Ascending aorta (tissue), 2 donors: ENCODE measurements around the gene PLEKHG5. TPM values are rescaled to one million over a fixed set of nuclear protein-coding genes. Genes with fewer than 3 reads are reported as not detected.

Experiments
- DNase-seq, 2 donors: peaks; one replicate each; pipeline ENCODE4 v3.0.0-alpha.2; 2019; ENCODE audit warnings: low spot score in 2 of 2
- H3K27ac ChIP-seq, 2 donors: fragments of 200-600 bp; sonication (generic); one replicate each; pipeline ENCODE4 v1.5.1; 2016 to 2017; ENCODE audit warnings: mild to moderate bottlenecking in 1 of 2
- H3K27me3 ChIP-seq: fragments of 200-600 bp; sonication (generic); one replicate; pipeline ENCODE4 v1.5.1; 2017
- H3K36me3 ChIP-seq, 2 donors: fragments of 200-600 bp; sonication (generic); one replicate each; pipeline ENCODE4 v1.5.1; 2016
- H3K4me1 ChIP-seq, 2 donors: fragments of 200-600 bp; sonication (generic); one replicate each; pipeline ENCODE4 v1.5.1; 2016 to 2017; ENCODE audit warnings: mild to moderate bottlenecking in 1 of 2
- H3K4me3 ChIP-seq, 2 donors: fragments of 200-600 bp; sonication (generic); one replicate each; pipeline ENCODE4 v1.5.1; 2016 to 2017; ENCODE audit warnings: mild to moderate bottlenecking in 1 of 2
- H3K9me3 ChIP-seq, 2 donors: fragments of 200-600 bp; sonication (generic); one replicate each; pipeline ENCODE4 v1.5.1; 2016
- CTCF ChIP-seq, 3 experiments: fragments of 200-600 bp in 2 of 3; fragments of 450-650 bp in 1 of 3; sonication (generic) in 2 of 3; IDR thresholded peaks; one replicate each; pipeline ENCODE4 v1.5.1; 2016 to 2019; ENCODE audit warnings: antibody characterized with exemption in 3 of 3, mild to moderate bottlenecking in 1 of 3, moderate library complexity in 1 of 3
- intact Hi-C: fragments of 100-400 bp; cut with DNase I; formaldehyde crosslinking; loops from one replicate; pipeline ENCODE4 v1.15.1; 2023
- total RNA-seq: library from RNA; depleted of rRNA; stranded (reverse); fragments of >200 nt; gene quantifications from one replicate; pipeline ENCODE4 v1.1.0, GENCODE V29; 2016

The PLEKHG5 gene
- 11.4 TPM for total RNA-seq

GRCh38 chr1:6491480-6491962 is at the start of gene PLEKHG5:
PLEKHG5 (minus strand) TSS chr1:6491667; CDS start chr1:6477571, 14,096 bp downstream.
- H3K9me3 ChIP-seq, result no peaks in the 10 kb centered on the region
- H3K4me1 ChIP-seq, result peaks cover 8 to 19% of the 10 kb centered on the region in 2 donors
- no peaks in the 10 kb centered on the region for H3K27me3 ChIP-seq
- no peak for DNase-seq
- intact Hi-C loops, result loop anchor here (2.0 kb wide), 1 partner anchor 63 kb away; the partner anchor contains the start of genes NOL9 and TAS1R1
- H3K27ac ChIP-seq, result peak within 1 kb of the TSS; percentile 5 to 50
- no peak for TF ChIP-seq CTCF (IDR thresholded peaks at IDR 0.05)
- peak within 1 kb of the TSS; percentile 76 to 85 for H3K4me3 ChIP-seq
- no peaks in the 10 kb centered on the region for H3K36me3 ChIP-seq

- no peak for TF ChIP-seq CTCF (IDR thresholded peaks at IDR 0.05)
- H3K27me3 ChIP-seq, result no peaks in the 10 kb centered on the region
- H3K4me3 ChIP-seq, result no peak overlapping the region
- intact Hi-C loops, result no loop called here
- peaks cover 28 to 39% of the 10 kb centered on the region in 2 donors for H3K36me3 ChIP-seq
- H3K4me1 ChIP-seq, result no peaks in the 10 kb centered on the region
- no peak overlapping the region for H3K27ac ChIP-seq
- no peaks in the 10 kb centered on the region for H3K9me3 ChIP-seq
- DNase-seq, result no peak
Observed at GRCh38 chr1:6538956-6539355, 47.5 kb upstream of the PLEKHG5 start.

GRCh38 chr1:6536291-6536690 is 44.8 kb upstream of the PLEKHG5 start:
- no peak for TF ChIP-seq CTCF (IDR thresholded peaks at IDR 0.05)
- peaks cover 40 to 48% of the 10 kb centered on the region in 2 donors for H3K36me3 ChIP-seq
- intact Hi-C loops, result no loop called here

GRCh38 chr1:6535214-6535613 is 43.7 kb upstream of the PLEKHG5 start:
- Histone ChIP-seq H3K27ac (no peak overlapping the region), H3K4me3 (no peak overlapping the region), H3K9me3 (no peaks in the 10 kb centered on the region), H3K27me3 (no peaks in the 10 kb centered on the region), H3K4me1 (no peaks in the 10 kb centered on the region), H3K36me3 (peaks cover 42 to 48% of the 10 kb centered on the region in 2 donors)
- no peak for DNase-seq
- intact Hi-C loops, result no loop called here
- no peak for TF ChIP-seq CTCF (IDR thresholded peaks at IDR 0.05)

More at GRCh38 chr1:6536291-6536690, 44.8 kb upstream of the PLEKHG5 start:
- Histone ChIP-seq H3K4me3 (no peak overlapping the region), H3K27me3 (no peaks in the 10 kb centered on the region), H3K4me1 (no peaks in the 10 kb centered on the region), H3K27ac (no peak overlapping the region), H3K9me3 (no peaks in the 10 kb centered on the region)
- no peak for DNase-seq

GRCh38 chr1:6534248-6534822 is 42.9 kb upstream of the PLEKHG5 start:
- intact Hi-C loops, result no loop called here
- TF ChIP-seq CTCF (IDR thresholded peaks at IDR 0.05), result no peak
- Histone ChIP-seq H3K4me1 (no peaks in the 10 kb centered on the region), H3K4me3 (no peak overlapping the region), H3K27me3 (no peaks in the 10 kb centered on the region), H3K27ac (no peak overlapping the region), H3K36me3 (peaks cover 50 to 56% of the 10 kb centered on the region in 2 donors), H3K9me3 (no peaks in the 10 kb centered on the region)
- no peak for DNase-seq
